Activated naive CD4-positive, alpha-beta T cell (primary cell): ENCODE measurements around the gene ETFB.
"Not testable (repeated sequence)": the region's sequence is repeated elsewhere in the genome, so short reads cannot be mapped to it uniquely, and the experiment has no call there.

ENCODE experiments used
- DNase-seq, 4 experiments: peaks; one replicate each; lab custom pipeline; 2025; lab: John Stamatoyannopoulos, UW

Gene ETFB

GRCh38 chr19:51365965-51366388, at the start of gene ETFB:
TSS of gene ETFB (minus strand) at chr19:51366388. CDS start at chr19:51366326, 62 bp downstream.
- no peak for DNase-seq

- no peak for DNase-seq
Observed at GRCh38 chr19:51415187-51415586, 49.0 kb upstream of the ETFB start.

- no peak for DNase-seq
Observed at GRCh38 chr19:51410950-51411748, 45.0 kb upstream of the ETFB start.

GRCh38 chr19:51407511-51408131, 41.4 kb upstream of the ETFB start:
- no peak for DNase-seq

GRCh38 chr19:51402117-51402516, 35.9 kb upstream of the ETFB start:
- no peak for DNase-seq

GRCh38 chr19:51399936-51400335, 33.7 kb upstream of the ETFB start:
- not testable (repeated sequence) for DNase-seq

GRCh38 chr19:51399231-51399630, 33.0 kb upstream of the ETFB start:
- DNase-seq = no peak

GRCh38 chr19:51398096-51398704, 32.0 kb upstream of the ETFB start:
- no peak for DNase-seq

- DNase-seq = not testable (repeated sequence)
Observed at GRCh38 chr19:51397453-51397852, 31.3 kb upstream of the ETFB start.

- no peak for DNase-seq
Observed at GRCh38 chr19:51396175-51396574, 30.0 kb upstream of the ETFB start.

- DNase-seq = peak; percentile 37 to 73 (median 66)
Observed at GRCh38 chr19:51394050-51394836, 28.1 kb upstream of the ETFB start.

GRCh38 chr19:51392701-51393100, 26.5 kb upstream of the ETFB start:
- DNase-seq = no peak

- no peak for DNase-seq
Observed at GRCh38 chr19:51391073-51391611, 25.0 kb upstream of the ETFB start.

- DNase-seq = no peak
Observed at GRCh38 chr19:51389143-51389542, 23.0 kb upstream of the ETFB start.

GRCh38 chr19:51387924-51388389, 21.8 kb upstream of the ETFB start, which contains the start of gene LIM2:
TSS of gene LIM2 (minus strand) at chr19:51387974. CDS start at chr19:51387443, 531 bp downstream.
- DNase-seq = no peak

- DNase-seq = no peak
Observed at GRCh38 chr19:51386882-51387520, 20.8 kb upstream of the ETFB start.

GRCh38 chr19:51382004-51382403, 15.8 kb upstream of the ETFB start:
- DNase-seq = no peak

- DNase-seq = no peak
Observed at GRCh38 chr19:51380379-51380778, 14.2 kb upstream of the ETFB start.

- no peak for DNase-seq
Observed at GRCh38 chr19:51377422-51377821, 11.2 kb upstream of the ETFB start.

- DNase-seq = no peak
Observed at GRCh38 chr19:51375504-51376221, 9.5 kb upstream of the ETFB start.
